Endothelial cell of umbilical vein (primary cell): ENCODE data around the gene KRTAP20-1. TPM values are rescaled to one million over a fixed set of nuclear protein-coding genes. Genes with fewer than 3 reads are reported as not detected.

ENCODE experiments used
- BruUV-seq: library from RNA; stranded (reverse); fragments of 400-500 nt; replicated peaks from 2 replicates; lab custom pipeline; 2021; lab: Mats Ljungman, UMichigan
- CTCF ChIA-PET: fragments of 300-600, 350-600 bp; sonication (Branson Sonifier 250); formaldehyde crosslinking; loops from one replicate; lab custom pipeline; 2021; ENCODE audit warnings: antibody characterized with exemption, inconsistent platforms; lab: Charles Lee
- POLR2A ChIA-PET: fragments of 300-600, 350-600 bp; sonication (Branson Sonifier 250); formaldehyde crosslinking; loops from one replicate; lab custom pipeline; 2021; ENCODE audit warnings: antibody characterized with exemption, inconsistent platforms; lab: Charles Lee
- DNase-seq: peaks from one replicate; pipeline ENCODE4 v3.0.0-alpha.2; 2011; ENCODE audit warnings: low read depth, low spot score
- FAIRE-seq: peaks from 2 replicates; lab custom pipeline; 2011; peaks lifted over from hg19 to GRCh38; lab: Jason Lieb, UNC
- H2AFZ ChIP-seq: 2 replicates; pipeline ENCODE4 v1.6.0; 2012; ENCODE audit warnings: low read depth, low read length, control low read depth, inconsistent platforms
- H3K27ac ChIP-seq: 2 replicates; pipeline ENCODE4 v1.5.1; 2011; ENCODE audit warnings: low read depth, mild to moderate bottlenecking, control low read depth, low read length, moderate library complexity; ENCODE audit not compliant: insufficient read depth
- H3K27me3 ChIP-seq, 2 experiments: 2 replicates each; pipeline versions ENCODE4 v1.6.0 to v1.6.1; 2011; ENCODE audit warnings: low read length in 2 of 2, mixed read lengths in 1 of 2; ENCODE audit not compliant: control insufficient read depth in 2 of 2, insufficient read depth in 2 of 2
- H3K36me3 ChIP-seq, 2 experiments: 2 replicates in 1 of 2; 3 replicates in 1 of 2; pipeline ENCODE4 v1.5.1; 2011; ENCODE audit warnings: low read length in 2 of 2, mild to moderate bottlenecking in 1 of 2, moderate library complexity in 1 of 2; ENCODE audit not compliant: control insufficient read depth in 2 of 2, insufficient read depth in 2 of 2; ENCODE audit errors: extremely low read depth in 1 of 2
- H3K4me1 ChIP-seq: 3 replicates; pipeline ENCODE4 v1.5.1; 2011; ENCODE audit warnings: mild to moderate bottlenecking, low read length; ENCODE audit not compliant: control insufficient read depth, insufficient read depth; ENCODE audit errors: extremely low read depth
- H3K4me2 ChIP-seq: 2 replicates; pipeline ENCODE4 v1.6.1; 2011; ENCODE audit warnings: low read length, control low read depth, mixed read lengths; ENCODE audit not compliant: insufficient read depth
- H3K4me3 ChIP-seq, 3 experiments: fragments of 200-600 bp in 1 of 3; sonication (generic), shearing (Covaris generic) in 1 of 3; replicated peaks in 1 of 3; 2 replicates each; pipeline ENCODE4 v1.5.1; 2011 to 2016; ENCODE audit warnings: control low read depth in 3 of 3, low read length in 3 of 3, mild to moderate bottlenecking in 2 of 3, inconsistent platforms in 1 of 3, low read depth in 1 of 3, moderate library complexity in 1 of 3; ENCODE audit not compliant: insufficient read depth in 1 of 3
- H3K79me2 ChIP-seq: 2 replicates; pipeline ENCODE4 v1.6.0; 2012; ENCODE audit warnings: low read length, inconsistent platforms; ENCODE audit not compliant: control insufficient read depth, insufficient read depth
- H3K9ac ChIP-seq: replicated peaks from 2 replicates; pipeline ENCODE3; 2011; ENCODE audit warnings: low read length, control low read depth; ENCODE audit not compliant: insufficient read depth; ENCODE audit errors: extremely low read depth
- H3K9me1 ChIP-seq: replicated peaks from 3 replicates; pipeline ENCODE4 v1.6.0; 2011; ENCODE audit warnings: mild to moderate bottlenecking, low read length; ENCODE audit not compliant: control insufficient read depth, insufficient read depth; ENCODE audit errors: extremely low read depth
- H3K9me3 ChIP-seq: replicated peaks from 2 replicates; pipeline ENCODE4 v1.5.1; 2012; ENCODE audit warnings: low read length, inconsistent platforms; ENCODE audit not compliant: control insufficient read depth, insufficient read depth
- H4K20me1 ChIP-seq: replicated peaks from 2 replicates; pipeline ENCODE3; 2011; ENCODE audit warnings: mild to moderate bottlenecking, low read length; ENCODE audit not compliant: control insufficient read depth, insufficient read depth; ENCODE audit errors: extremely low read depth
- CTCF ChIP-seq, 2 donors: IDR thresholded peaks; 1 replicate in 1 of 2; 2 replicates in 1 of 2; pipeline ENCODE4 v1.5.1; 2011; ENCODE audit warnings: low read length in 2 of 2, mild to moderate bottlenecking in 2 of 2, moderate library complexity in 2 of 2, control low read depth in 1 of 2, inconsistent platforms in 1 of 2, low read depth in 1 of 2; ENCODE audit not compliant: insufficient read depth in 1 of 2; ENCODE audit errors: extremely low read depth in 1 of 2
- EZH2 ChIP-seq: IDR thresholded peaks from 2 replicates; pipeline ENCODE4 v1.6.1; 2012; ENCODE audit warnings: borderline replicate concordance, low read depth, mild to moderate bottlenecking, moderate library complexity, low read length, inconsistent platforms; ENCODE audit not compliant: severe bottlenecking
- FOS ChIP-seq: IDR thresholded peaks from 2 replicates; pipeline ENCODE4 v1.6.1; 2011; ENCODE audit warnings: mild to moderate bottlenecking, low read length, moderate library complexity, borderline replicate concordance; ENCODE audit not compliant: insufficient read depth
- GATA2 ChIP-seq: IDR thresholded peaks from 2 replicates; pipeline ENCODE4 v1.7.0; 2011; ENCODE audit warnings: low read depth, mild to moderate bottlenecking, moderate library complexity, mixed read lengths, low read length; ENCODE audit not compliant: insufficient read length, insufficient read depth
- JUN ChIP-seq: IDR thresholded peaks from 2 replicates; pipeline ENCODE4 v1.6.1; 2011; ENCODE audit warnings: borderline replicate concordance, low read depth; ENCODE audit not compliant: insufficient read length, insufficient read depth
- MYC ChIP-seq: IDR thresholded peaks from one replicate; pipeline ENCODE4 v1.6.1; 2011; ENCODE audit warnings: mild to moderate bottlenecking, low read depth, low read length
- POLR2A ChIP-seq: IDR thresholded peaks from 2 replicates; pipeline ENCODE4 v1.6.1; 2012; ENCODE audit warnings: low read depth, mild to moderate bottlenecking, control low read depth, low read length
- POLR2AphosphoS5 ChIP-seq: IDR thresholded peaks from 2 replicates; pipeline ENCODE4 v1.6.1; 2012; ENCODE audit warnings: low read depth, mild to moderate bottlenecking, control low read depth, low read length, moderate library complexity; ENCODE audit not compliant: insufficient read depth
- dilution Hi-C: fragments of 300-500 bp; cut with MboI; formaldehyde crosslinking; loops from one replicate; pipeline ENCODE4 v1.15.0; 2019; ENCODE audit warnings: low sequenced_read_pairs; ENCODE audit not compliant: extremely low pct_ligation_motif_present
- intact Hi-C: fragments of 100-400 bp; cut with micrococcal nuclease; formaldehyde crosslinking; loops from one replicate; pipeline ENCODE4 v1.10.0; 2022
- polyA plus RNA-seq, 4 experiments: library from polyadenylated mRNA; depleted of rRNA in 3 of 4; stranded (reverse) in 3 of 4; unstranded in 1 of 4; fragments of >200 nt; gene quantifications; 2 replicates each; pipeline versions ENCODE4 v1.2.1 to v1.2.3, GENCODE V29; 2011 to 2012; ENCODE audit warnings: missing spikeins in 1 of 4
- total RNA-seq: library from RNA; stranded (reverse); gene quantifications from 2 replicates; pipeline ENCODE4 v1.2.3, GENCODE V29; 2021
- TF ChIP-seq, protein P1 (sequence below): IDR thresholded peaks from 2 replicates; pipeline ENCODE4 v1.6.1; 2011; ENCODE audit not compliant: insufficient read depth, insufficient read length

KRTAP20-1 gene
- total and polyA plus RNA-seq, 2 donors (not counting 3 experiments of a cell fraction or from before 2014, with no cell fraction given) = not detected

DNA sequence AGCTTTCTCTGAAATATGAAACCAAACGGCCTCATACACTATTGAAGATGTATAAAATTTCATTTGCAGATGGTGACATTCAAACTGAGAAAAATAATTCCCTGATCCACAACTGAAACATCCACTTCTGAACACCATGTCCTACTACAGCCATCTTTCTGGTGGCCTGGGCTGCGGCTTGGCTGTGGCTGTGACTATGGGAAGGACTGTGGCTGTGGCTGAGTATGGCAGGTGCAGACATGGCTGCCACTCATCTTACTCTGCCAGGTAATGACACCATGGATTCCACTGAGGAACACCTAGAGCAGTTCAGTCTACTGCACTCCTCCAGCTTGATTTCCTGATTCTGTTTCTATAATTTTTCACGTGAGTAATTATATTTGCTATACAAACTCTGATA is 4.3 kb downstream of the KRTAP20-1 start, which contains the start of gene KRTAP20-4:
KRTAP20-4 (plus strand) TSS at position 106 of the 400 bp plus-strand sequence.
- intact Hi-C loops (no loop called here), dilution Hi-C loops (no loop called here)
- Histone ChIP-seq H3K27ac (no peak within 1 kb of the TSS), H3K27me3 (no peaks in the 10 kb centered on the region), H3K36me3 (no peaks in the 10 kb centered on the region), H3K4me2 (no peak within 1 kb of the TSS), H3K4me3 (no peak within 1 kb of the TSS), H3K79me2 (no peaks in the 10 kb centered on the region), H3K9me3 (peaks cover 8% of the 10 kb centered on the region), H3K9me1 (no peaks in the 10 kb centered on the region), H3K9ac (no peak within 1 kb of the TSS), H2AFZ (no peak within 1 kb of the TSS), H3K4me1 (no peaks in the 10 kb centered on the region), H4K20me1 (no peaks in the 10 kb centered on the region)
- no TSS peak for BruUV-seq
- FAIRE-seq = no peak
- TF ChIP-seq GATA2 = no peak
- TF ChIP-seq POLR2AphosphoS5 = no peak
- TF ChIP-seq, protein P1, sequence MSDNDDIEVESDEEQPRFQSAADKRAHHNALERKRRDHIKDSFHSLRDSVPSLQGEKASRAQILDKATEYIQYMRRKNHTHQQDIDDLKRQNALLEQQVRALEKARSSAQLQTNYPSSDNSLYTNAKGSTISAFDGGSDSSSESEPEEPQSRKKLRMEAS = no peak
- no peak for TF ChIP-seq POLR2A
- no peak for TF ChIP-seq FOS
- TF ChIP-seq MYC = no peak
- TF ChIP-seq JUN = no peak
- no peak for TF ChIP-seq EZH2
- no peak for TF ChIP-seq CTCF (IDR thresholded peaks at IDR 0.05; ENCODE audit: extremely low read depth in 1 of 2, insufficient read depth in 1 of 2, low read depth in 1 of 2, low read length in 2 of 2)
- ChIA-PET CTCF (no interaction called here), POLR2A (no interaction called here)
- no peak for DNase-seq
